Endothelial cell of umbilical vein (primary cell): ENCODE data around the gene ZNF326.
"Not testable (repeated sequence)": the region's sequence is repeated elsewhere in the genome, so short reads cannot be mapped to it uniquely, and the experiment has no call there.

Experiments used
- CTCF ChIP-seq, 2 donors: IDR thresholded peaks; 1 replicate in 1 of 2; 2 replicates in 1 of 2; pipeline ENCODE4 v1.5.1; 2011; ENCODE audit warnings: low read length in 2 of 2, mild to moderate bottlenecking in 2 of 2, moderate library complexity in 2 of 2, control low read depth in 1 of 2, inconsistent platforms in 1 of 2, low read depth in 1 of 2; ENCODE audit not compliant: insufficient read depth in 1 of 2; ENCODE audit errors: extremely low read depth in 1 of 2
- EZH2 ChIP-seq: IDR thresholded peaks from 2 replicates; pipeline ENCODE4 v1.6.1; 2012; ENCODE audit warnings: borderline replicate concordance, low read depth, mild to moderate bottlenecking, moderate library complexity, low read length, inconsistent platforms; ENCODE audit not compliant: severe bottlenecking
- FOS ChIP-seq: IDR thresholded peaks from 2 replicates; pipeline ENCODE4 v1.6.1; 2011; ENCODE audit warnings: mild to moderate bottlenecking, low read length, moderate library complexity, borderline replicate concordance; ENCODE audit not compliant: insufficient read depth
- GATA2 ChIP-seq: IDR thresholded peaks from 2 replicates; pipeline ENCODE4 v1.7.0; 2011; ENCODE audit warnings: low read depth, mild to moderate bottlenecking, moderate library complexity, mixed read lengths, low read length; ENCODE audit not compliant: insufficient read length, insufficient read depth
- MAX ChIP-seq: IDR thresholded peaks from 2 replicates; pipeline ENCODE4 v1.6.1; 2011; ENCODE audit not compliant: insufficient read depth, insufficient read length
- MYC ChIP-seq: IDR thresholded peaks from one replicate; pipeline ENCODE4 v1.6.1; 2011; ENCODE audit warnings: mild to moderate bottlenecking, low read depth, low read length
- POLR2A ChIP-seq: IDR thresholded peaks from 2 replicates; pipeline ENCODE4 v1.6.1; 2012; ENCODE audit warnings: low read depth, mild to moderate bottlenecking, control low read depth, low read length
- POLR2AphosphoS5 ChIP-seq: IDR thresholded peaks from 2 replicates; pipeline ENCODE4 v1.6.1; 2012; ENCODE audit warnings: low read depth, mild to moderate bottlenecking, control low read depth, low read length, moderate library complexity; ENCODE audit not compliant: insufficient read depth

- TF ChIP-seq CTCF (IDR thresholded peaks at IDR 0.05; ENCODE audit: extremely low read depth in 1 of 2, insufficient read depth in 1 of 2, low read depth in 1 of 2, low read length in 2 of 2); EZH2; POLR2A; MYC; GATA2; MAX; POLR2AphosphoS5; FOS: not testable (repeated sequence)
Measured at GRCh38 chr1:89984564-89985116, 10.3 kb upstream of the ZNF326 start.
